SK-N-SH (cell line): ENCODE results near the gene HECTD2. TPM values are rescaled to one million over a fixed set of nuclear protein-coding genes. Genes with fewer than 3 reads are reported as not detected.

Experiments
- CTCF ChIA-PET: fragments of 300-600, 350-600 bp; formaldehyde crosslinking; extraction: SDS; loops from one replicate; lab custom pipeline; 2021; lab: Yijun Ruan, JAX
- POLR2A ChIA-PET: fragments of 350-600 bp; sonication (Branson Sonifier 250); formaldehyde crosslinking; extraction: SDS; loops from one replicate; lab custom pipeline; 2020; ENCODE audit warnings: antibody characterized with exemption, inconsistent platforms; lab: Yijun Ruan, JAX
- DNase-seq: peaks from one replicate; pipeline ENCODE4 v3.0.0; 2012
- H2AFZ ChIP-seq: fragments of 200-600 bp; sonication (generic); 2 replicates; pipeline ENCODE4 v1.8.1; 2016; ENCODE audit warnings: antibody characterized with exemption, mild to moderate bottlenecking, low read depth
- H3F3A ChIP-seq: fragments of 200-600 bp; sonication (generic); replicated peaks from 2 replicates; pipeline ENCODE3; 2016; ENCODE audit warnings: antibody characterized with exemption, mild to moderate bottlenecking; ENCODE audit not compliant: insufficient read depth
- H3K27ac ChIP-seq, 2 experiments: fragments of 200-500 bp in 1 of 2; fragments of 200-600 bp in 1 of 2; sonication (Bioruptor generic) in 1 of 2; sonication (generic), shearing (Covaris generic) in 1 of 2; 2 replicates each; pipeline versions ENCODE4 v1.5.1 to v1.6.1; 2014 to 2016; ENCODE audit warnings: low read depth in 2 of 2, inconsistent platforms in 1 of 2, low read length in 1 of 2, mild to moderate bottlenecking in 1 of 2, mixed read lengths in 1 of 2
- H3K27me3 ChIP-seq: fragments of 200-600 bp; sonication (generic), shearing (Covaris generic); 2 replicates; pipeline ENCODE4 v1.6.1; 2016; ENCODE audit warnings: mixed run types; ENCODE audit not compliant: insufficient read depth
- H3K36me3 ChIP-seq, 2 experiments: fragments of 200-500 bp in 1 of 2; fragments of 200-600 bp in 1 of 2; sonication (Bioruptor generic) in 1 of 2; sonication (generic) in 1 of 2; replicated peaks in 1 of 2; 2 replicates each; pipeline versions ENCODE3 to v1.5.1; 2014 to 2016; ENCODE audit warnings: low read length in 1 of 2, mild to moderate bottlenecking in 1 of 2; ENCODE audit not compliant: insufficient read depth in 2 of 2, control insufficient read depth in 1 of 2
- H3K4me1 ChIP-seq, 2 experiments: fragments of 200-500 bp in 1 of 2; fragments of 200-600 bp in 1 of 2; sonication (Bioruptor generic) in 1 of 2; sonication (generic), shearing (Covaris generic) in 1 of 2; 2 replicates each; pipeline versions ENCODE4 v1.5.1 to v1.6.1; 2014 to 2016; ENCODE audit warnings: low read depth in 1 of 2, low read length in 1 of 2, mixed run types in 1 of 2; ENCODE audit not compliant: insufficient read depth in 2 of 2, control insufficient read depth in 1 of 2
- H3K4me2 ChIP-seq: fragments of 200-600 bp; sonication (generic), shearing (Covaris generic); 2 replicates; pipeline ENCODE4 v1.6.1; 2017; ENCODE audit warnings: mixed run types
- H3K4me3 ChIP-seq, 2 experiments: fragments of 200-500 bp in 1 of 2; fragments of 200-600 bp in 1 of 2; sonication (Bioruptor generic) in 1 of 2; sonication (generic), shearing (Covaris generic) in 1 of 2; 2 replicates each; pipeline versions ENCODE4 v1.5.1 to v1.8.1; 2014 to 2016; ENCODE audit warnings: low read depth in 2 of 2, inconsistent platforms in 1 of 2, low read length in 1 of 2, mild to moderate bottlenecking in 1 of 2, mixed read lengths in 1 of 2, moderate library complexity in 1 of 2
- H3K79me2 ChIP-seq: fragments of 200-600 bp; sonication (generic); 2 replicates; pipeline ENCODE4 v1.8.1; 2017; ENCODE audit warnings: mild to moderate bottlenecking; ENCODE audit not compliant: insufficient read depth
- H3K9ac ChIP-seq: fragments of 200-600 bp; sonication (generic); 2 replicates; pipeline ENCODE4 v1.6.1; 2017; ENCODE audit warnings: mixed run types
- H3K9me2 ChIP-seq: fragments of 200-600 bp; sonication (generic); 2 replicates; pipeline ENCODE4 v1.6.1; 2017; ENCODE audit warnings: mixed run types
- H3K9me3 ChIP-seq: fragments of 200-600 bp; sonication (generic); 2 replicates; pipeline ENCODE4 v1.6.1; 2017; ENCODE audit warnings: mixed run types, mild to moderate bottlenecking, moderate library complexity
- H4K20me1 ChIP-seq: fragments of 200-600 bp; sonication (generic); 2 replicates; pipeline ENCODE4 v1.6.1; 2017; ENCODE audit warnings: mild to moderate bottlenecking, mixed run types; ENCODE audit not compliant: insufficient read depth
- CTCF ChIP-seq: fragments of 200-600 bp; sonication (generic); IDR thresholded peaks from 2 replicates; pipeline ENCODE4 v1.6.1; 2017; ENCODE audit warnings: antibody characterized with exemption, mild to moderate bottlenecking, moderate library complexity
- FOSL2 ChIP-seq: IDR thresholded peaks from 2 replicates; pipeline ENCODE4 v1.4.0; 2012; ENCODE audit warnings: low read depth, mild to moderate bottlenecking, moderate library complexity, borderline replicate concordance
- FOXJ3 ChIP-seq: sonication (generic); formaldehyde crosslinking; IDR thresholded peaks from 2 replicates; pipeline ENCODE4 v1.5.1; 2020; ENCODE audit warnings: mild to moderate bottlenecking, missing genetic modification reagents
- GABPA ChIP-seq: IDR thresholded peaks from 2 replicates; pipeline ENCODE4 v1.4.0; 2012; ENCODE audit warnings: low read depth, mild to moderate bottlenecking
- GATA2 ChIP-seq: sonication (generic); formaldehyde crosslinking; IDR thresholded peaks from 2 replicates; pipeline ENCODE4 v1.5.0; 2020; ENCODE audit warnings: mild to moderate bottlenecking, missing genetic modification reagents
- MEF2A ChIP-seq: IDR thresholded peaks from 2 replicates; pipeline ENCODE4 v1.4.0; 2012; ENCODE audit warnings: low read depth, borderline replicate concordance
- MXI1 ChIP-seq: IDR thresholded peaks from 2 replicates; pipeline ENCODE4 v1.6.1; 2012; ENCODE audit warnings: mild to moderate bottlenecking, low read depth, low read length, improper control_type of control experiment
- NFIC ChIP-seq: IDR thresholded peaks from 2 replicates; pipeline ENCODE4 v1.4.0; 2012; ENCODE audit warnings: borderline replicate concordance
- PBX3 ChIP-seq: IDR thresholded peaks from 2 replicates; pipeline ENCODE4; 2012
- REST ChIP-seq: IDR thresholded peaks from 2 replicates; pipeline ENCODE4 v1.6.1; 2012; ENCODE audit warnings: mild to moderate bottlenecking, low read depth, low read length, moderate library complexity
- RFX5 ChIP-seq: IDR thresholded peaks from 2 replicates; pipeline ENCODE4 v1.6.1; 2012; ENCODE audit warnings: mild to moderate bottlenecking, improper control_type of control experiment, low read length
- RXRA ChIP-seq: IDR thresholded peaks from 2 replicates; pipeline ENCODE4 v1.4.0; 2012; ENCODE audit warnings: low read depth, mild to moderate bottlenecking, borderline replicate concordance
- SIN3A ChIP-seq: IDR thresholded peaks from 2 replicates; pipeline ENCODE4 v1.6.1; 2012; ENCODE audit warnings: low read depth, mild to moderate bottlenecking, low read length, moderate library complexity, borderline replicate concordance
- SMC3 ChIP-seq: IDR thresholded peaks from 2 replicates; pipeline ENCODE4 v1.6.1; 2012; ENCODE audit warnings: low read depth, low read length, improper control_type of control experiment
- TEAD4 ChIP-seq: IDR thresholded peaks from 2 replicates; pipeline ENCODE4 v1.4.0; 2012; ENCODE audit warnings: mild to moderate bottlenecking, borderline replicate concordance; ENCODE audit not compliant: insufficient read depth
- YY1 ChIP-seq: IDR thresholded peaks from 2 replicates; pipeline ENCODE4 v1.4.0; 2012; ENCODE audit warnings: low read depth, mild to moderate bottlenecking
- ZBTB33 ChIP-seq: IDR thresholded peaks from 2 replicates; pipeline ENCODE4 v1.4.0; 2012; ENCODE audit warnings: low read depth, borderline replicate concordance
- WGBS: methylation state at CpG from one replicate; pipeline ENCODE4 v1.1.6; 2017; ENCODE audit warnings: low lambda C conversion rate; 5-methylcytosine and 5-hydroxymethylcytosine counted together
- polyA plus RNA-seq, 3 experiments: library from polyadenylated mRNA; depleted of rRNA; stranded (reverse); fragments of >200 nt; gene quantifications; 2 replicates each; pipeline ENCODE4 v1.2.3, GENCODE V29; 2012

Gene HECTD2
- polyA plus RNA-seq, 1 of the 3 experiments (the other 2 are of a cell fraction), result 4.1 TPM

- Histone ChIP-seq H3K27ac (no peak overlapping the region), H3K4me2 (no peak overlapping the region), H3K9me3 (no peaks in the 10 kb centered on the region), H3K9me2 (no peaks in the 10 kb centered on the region), H3K27me3 (no peaks in the 10 kb centered on the region), H3K36me3 (no peaks in the 10 kb centered on the region), H3K4me1 (no peaks in the 10 kb centered on the region; a peak in 1 of 4 replicates), H3K4me3 (no peak overlapping the region), H2AFZ (no peak overlapping the region), H3K9ac (no peak overlapping the region), H3K79me2 (no peaks in the 10 kb centered on the region), H3F3A (no peaks in the 10 kb centered on the region), H4K20me1 (no peaks in the 10 kb centered on the region)
- POLR2A ChIA-PET, result interaction anchor here (0.5 kb wide), 1 partner anchor 39 kb away, joined by 4 read pairs; no protein-coding TSS in a partner anchor
- DNase-seq, result no peak
- 43% methylated on average over 3 of the region's 4 CpGs for whole genome bisulfite sequencing
- CTCF ChIA-PET, result no interaction called here
- TF ChIP-seq MEF2A (no peak), MXI1 (no peak), ZBTB33 (no peak), NFIC (peak; percentile 30)
Measured at GRCh38 chr10:91525896-91526712, 116.0 kb downstream of the HECTD2 start.

GRCh38 chr10:91528080-91528479, 117.9 kb downstream of the HECTD2 start:
- H3F3A ChIP-seq, result no peaks in the 10 kb centered on the region
- H3K4me3 ChIP-seq, result no peak overlapping the region
- no peaks in the 10 kb centered on the region for H3K9me3 ChIP-seq
- no peak overlapping the region for H3K27ac ChIP-seq
- DNase-seq, result no peak
- TF ChIP-seq SIN3A (no peak), TEAD4 (no peak), RFX5 (no peak), FOSL2 (no peak), YY1 (no peak), PBX3 (no peak), REST (no peak), SMC3 (no peak), GATA2 (CRISPR knock-in tag) (no peak), CTCF (no peak), FOXJ3 (no peak), RXRA (no peak), GABPA (no peak)
- no peaks in the 10 kb centered on the region for H4K20me1 ChIP-seq
- CTCF ChIA-PET, result interaction anchor here (1.0 to 1.8 kb wide), 3 partner anchors 11 to 108 kb away, joined by 3 to 4 read pairs (median 3); no protein-coding TSS in a partner anchor
- H3K9ac ChIP-seq, result no peak overlapping the region
- no peaks in the 10 kb centered on the region; a peak in 1 of 4 replicates for H3K4me1 ChIP-seq
- H3K9me2 ChIP-seq, result no peaks in the 10 kb centered on the region
- no peak overlapping the region for H2AFZ ChIP-seq
- no peaks in the 10 kb centered on the region for H3K27me3 ChIP-seq
- POLR2A ChIA-PET, result no interaction called here
- 94% methylated on average over 2 of the region's 4 CpGs for WGBS
- no peaks in the 10 kb centered on the region for H3K79me2 ChIP-seq
- H3K4me2 ChIP-seq, result no peak overlapping the region
- H3K36me3 ChIP-seq, result no peaks in the 10 kb centered on the region
